Measurements from ENCODE around the gene PAQR5. TPM values are rescaled to one million over a fixed set of nuclear protein-coding genes. Genes with fewer than 3 reads are reported as not detected.

PAQR5 gene
- total RNA-seq, 1 experiment from 2014 or later = 3.4 TPM

- Histone ChIP-seq H3K36me3 (ENCODE audit: control insufficient read depth, insufficient read depth, low read length) (peaks cover 2% of the 10 kb centered on the region; the same call in 1 of the 2 replicates), H3K27me3 (replicated peaks; ENCODE audit: control insufficient read depth, insufficient read depth, low read length) (no peaks in the 10 kb centered on the region), H3K9me3 (no peaks in the 10 kb centered on the region), H3K4me3 (ENCODE audit: low read depth, low read length) (peak overlapping the region; percentile 47), H3K4me1 (peaks cover 7% of the 10 kb centered on the region; the same call in 1 of the 2 replicates)
- H3K36me3 Mint-ChIP-seq (ENCODE audit: insufficient read depth, unreplicated experiment) = peaks cover 54% of the 10 kb centered on the region
- peak overlapping the region; percentile 93 for H3K27ac Mint-ChIP-seq (ENCODE audit: unreplicated experiment)
- no peak for TF ChIP-seq CTCF (IDR thresholded peaks at IDR 0.05; ENCODE audit: insufficient read depth in 1 of 2, low read depth in 1 of 2, low read length in 1 of 2, severe bottlenecking in 1 of 2, unreplicated experiment in 1 of 2)
- no TSS peak for BruUV-seq (replicated peaks)
- peaks cover 6% of the 10 kb centered on the region for H3K4me1 Mint-ChIP-seq (ENCODE audit: low read depth, unreplicated experiment)
- ChIA-PET POLR2A (interaction anchor here (1.6 to 3.5 kb wide), 2 partner anchors 12 to 17 kb away, joined by 8 to 84 read pairs; no protein-coding TSS in a partner anchor), CTCF (interaction anchor here (1.9 kb wide), 1 partner anchor 12 kb away, joined by 28 read pairs; no protein-coding TSS in a partner anchor)
- intact Hi-C loops (cut with micrococcal nuclease; ENCODE audit: unreplicated experiment) = no loop called here
- no peaks in the 10 kb centered on the region for H3K9me3 Mint-ChIP-seq (ENCODE audit: unreplicated experiment)
- no peaks in the 10 kb centered on the region for H3K27me3 Mint-ChIP-seq (ENCODE audit: insufficient read depth, unreplicated experiment)
- peak overlapping the region; percentile 88 for H3K4me3 Mint-ChIP-seq (ENCODE audit: unreplicated experiment)
- DNase-seq = no peak
Measured at GRCh38 chr15:69450968-69451695, 152.4 kb downstream of the PAQR5 start.

- DNase-seq = peak in 1 of 2 experiments; percentile 45
- Histone ChIP-seq H3K4me1 (peaks cover 7% of the 10 kb centered on the region; the same call in 1 of the 2 replicates), H3K36me3 (ENCODE audit: control insufficient read depth, insufficient read depth, low read length) (peaks cover 3% of the 10 kb centered on the region; the same call in 1 of the 2 replicates), H3K27me3 (replicated peaks; ENCODE audit: control insufficient read depth, insufficient read depth, low read length) (no peaks in the 10 kb centered on the region), H3K9me3 (no peaks in the 10 kb centered on the region), H3K4me3 (ENCODE audit: low read depth, low read length) (peak overlapping the region; percentile 47)
- TSS peak; percentile 94 for BruUV-seq (replicated peaks)
- Mint-ChIP-seq H3K36me3 (ENCODE audit: insufficient read depth, unreplicated experiment) (peaks cover 56% of the 10 kb centered on the region), H3K9me3 (ENCODE audit: unreplicated experiment) (no peaks in the 10 kb centered on the region), H3K4me3 (ENCODE audit: unreplicated experiment) (peak overlapping the region; percentile 88), H3K4me1 (ENCODE audit: low read depth, unreplicated experiment) (peaks cover 6% of the 10 kb centered on the region), H3K27ac (ENCODE audit: unreplicated experiment) (peak overlapping the region; percentile 93), H3K27me3 (ENCODE audit: insufficient read depth, unreplicated experiment) (no peaks in the 10 kb centered on the region)
- CTCF ChIA-PET = interaction anchor here (0.6 to 1.9 kb wide), 3 partner anchors 11 to 667 kb away, joined by 3 to 28 read pairs (median 6); partner anchors contain the start of gene ANP32A
- no peak for TF ChIP-seq CTCF (IDR thresholded peaks at IDR 0.05; ENCODE audit: insufficient read depth in 1 of 2, low read depth in 1 of 2, low read length in 1 of 2, severe bottlenecking in 1 of 2, unreplicated experiment in 1 of 2)
- intact Hi-C loops (cut with micrococcal nuclease; ENCODE audit: unreplicated experiment) = loop anchor here (1.0 to 2.0 kb wide), 2 partner anchors 10 to 37 kb away; partner anchors contain the start of gene KIF23
- POLR2A ChIA-PET = interaction anchor here (0.6 to 3.5 kb wide), 8 partner anchors 11 to 292 kb away, joined by 3 to 84 read pairs (median 4); partner anchors contain the start of genes GLCE and KIF23
Measured at GRCh38 chr15:69451951-69452691, 153.4 kb downstream of the PAQR5 start.
